Activated T-cell treated with anti-CD3 and anti-CD28 coated beads, Interleukin-2, amount 50 U/mL, for 1 hour (primary cell): ENCODE measurements around the gene OPN4.

ENCODE experiments used
- DNase-seq: peaks from one replicate; pipeline ENCODE4 v3.0.0-alpha.2; 2020

OPN4 gene

DNA sequence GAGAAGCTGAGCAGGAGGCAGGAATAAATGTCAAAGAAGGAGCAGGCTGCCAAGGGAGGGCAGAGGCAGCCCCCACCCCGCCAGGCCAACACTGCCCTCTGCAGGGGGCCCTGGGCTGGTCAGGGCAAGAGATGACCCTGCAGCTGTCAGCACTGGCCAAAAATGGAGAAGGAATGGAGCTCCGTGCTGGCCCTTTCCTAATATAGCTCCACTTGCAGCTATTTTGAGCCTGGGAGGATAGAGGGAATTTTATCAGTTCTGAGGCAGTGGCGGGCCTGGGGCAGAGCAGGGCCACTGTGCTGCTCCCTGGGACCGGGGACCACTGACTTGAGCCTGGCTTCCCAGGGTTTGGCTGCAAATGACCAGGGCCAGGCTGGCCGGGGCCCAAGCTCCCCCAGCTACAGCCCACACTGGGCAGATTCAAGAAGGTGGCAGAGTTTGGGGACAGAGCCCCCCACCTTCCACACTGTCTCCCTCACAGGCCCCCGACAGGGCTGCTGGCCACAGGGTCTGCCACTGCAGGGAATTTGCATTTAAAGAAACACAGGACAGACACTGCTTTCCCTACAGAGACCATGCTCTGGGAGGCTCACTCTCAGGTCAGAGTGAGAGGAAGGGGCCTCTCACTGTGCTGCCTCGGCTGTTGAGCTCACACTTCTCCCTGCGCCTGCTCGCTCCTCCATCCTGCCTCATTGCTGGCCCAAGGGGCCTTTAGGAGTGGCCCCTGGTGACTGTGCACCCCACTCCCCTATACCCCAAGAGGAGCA lies 30.2 kb downstream of the OPN4 start:
- no peak for DNase-seq

DNA sequence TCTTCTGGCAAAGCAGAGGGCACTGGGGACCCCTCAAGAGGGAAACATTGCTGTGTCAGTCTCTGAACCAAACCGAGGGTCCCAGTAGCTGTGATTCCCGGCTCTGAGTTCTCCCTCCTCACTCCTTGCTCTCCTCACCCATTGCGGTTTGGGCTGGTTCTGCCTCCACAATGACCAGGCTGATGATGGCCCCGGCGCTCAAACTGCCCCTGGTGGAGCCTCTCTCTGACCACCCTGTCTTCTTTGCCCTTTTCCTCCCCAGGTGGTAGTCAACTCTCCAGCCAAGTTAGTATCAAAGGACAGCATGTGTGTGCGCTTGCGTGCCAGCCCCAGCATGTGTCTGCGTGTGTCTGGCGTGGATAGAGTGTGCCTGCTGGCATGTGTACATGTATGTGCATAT lies 31.1 kb downstream of the OPN4 start:
- DNase-seq = no peak

DNA sequence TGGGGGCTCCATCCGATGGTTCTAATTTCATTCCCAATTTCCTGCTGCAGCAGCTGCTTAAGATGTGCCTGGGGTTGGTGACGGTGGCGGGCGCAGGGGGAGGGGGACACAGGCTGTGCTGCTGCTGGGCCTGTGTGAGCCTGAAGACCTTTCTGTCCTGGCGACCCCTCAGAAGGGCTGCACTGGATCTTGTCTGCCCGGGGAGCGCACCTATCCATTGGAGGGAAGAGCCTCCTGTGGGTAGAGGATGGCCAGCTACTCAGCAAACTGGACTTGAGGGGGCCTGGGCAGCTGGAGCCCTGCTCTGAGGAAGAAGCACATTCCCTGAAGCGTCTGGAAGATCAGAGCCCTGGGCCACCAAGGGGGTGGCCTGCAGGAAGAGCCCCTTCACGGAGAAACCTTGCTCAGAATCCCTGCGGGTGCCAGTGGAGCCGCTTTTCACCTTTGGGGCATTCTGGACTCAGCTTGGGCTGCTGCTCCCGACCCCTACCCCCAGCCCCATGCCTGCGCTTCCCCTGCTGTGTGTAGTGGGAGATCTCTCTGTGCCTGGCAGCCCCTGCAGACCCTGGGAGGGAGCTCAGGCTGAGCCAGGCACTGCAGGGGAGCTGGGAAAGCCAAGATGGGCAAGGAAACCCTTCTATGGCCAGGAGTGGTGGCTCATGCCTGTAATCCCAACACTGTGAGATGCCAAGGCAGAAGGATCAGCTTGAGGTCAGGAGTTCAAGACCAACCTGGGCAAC lies 31.7 kb downstream of the OPN4 start:
- DNase-seq = no peak

DNA sequence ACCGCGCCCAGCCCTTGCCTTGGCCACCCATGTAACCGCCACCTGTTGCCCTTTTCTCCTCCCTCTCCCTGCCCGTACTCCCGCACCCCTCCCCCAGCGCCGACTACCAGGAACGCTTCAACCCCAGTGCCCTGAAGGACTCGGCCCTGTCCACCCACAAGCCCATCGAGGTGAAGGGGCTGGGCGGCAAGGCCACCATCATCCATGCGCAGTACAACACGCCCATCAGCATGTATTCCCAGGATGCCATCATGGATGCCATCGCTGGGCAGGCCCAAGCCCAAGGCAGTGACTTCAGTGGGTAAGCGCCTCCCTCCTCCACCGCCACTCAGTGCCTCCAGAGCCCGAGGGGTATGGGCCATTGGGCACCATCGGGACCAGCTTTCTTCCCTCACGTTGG lies 32.6 kb downstream of the OPN4 start:
- no peak for DNase-seq

DNA sequence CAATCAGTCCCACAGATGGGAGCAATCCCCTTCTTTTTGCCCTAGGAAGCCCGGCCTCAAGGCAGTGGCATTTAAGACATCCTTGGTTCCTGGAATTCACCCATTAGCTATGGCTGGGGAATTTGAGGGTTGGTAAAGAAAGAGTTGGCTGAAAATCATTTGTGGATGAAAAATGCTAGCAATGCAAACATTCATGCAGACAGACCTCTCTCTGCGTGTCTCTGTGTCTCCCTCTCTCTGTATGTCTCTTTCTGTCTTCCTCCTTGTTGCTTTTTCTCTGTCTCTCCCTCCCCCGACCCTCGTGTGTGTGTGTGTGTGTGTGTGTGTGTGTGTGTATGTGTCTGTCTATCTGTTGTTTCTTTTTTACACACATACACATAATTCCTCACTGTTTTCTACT lies 33.4 kb downstream of the OPN4 start:
- no peak for DNase-seq

DNA sequence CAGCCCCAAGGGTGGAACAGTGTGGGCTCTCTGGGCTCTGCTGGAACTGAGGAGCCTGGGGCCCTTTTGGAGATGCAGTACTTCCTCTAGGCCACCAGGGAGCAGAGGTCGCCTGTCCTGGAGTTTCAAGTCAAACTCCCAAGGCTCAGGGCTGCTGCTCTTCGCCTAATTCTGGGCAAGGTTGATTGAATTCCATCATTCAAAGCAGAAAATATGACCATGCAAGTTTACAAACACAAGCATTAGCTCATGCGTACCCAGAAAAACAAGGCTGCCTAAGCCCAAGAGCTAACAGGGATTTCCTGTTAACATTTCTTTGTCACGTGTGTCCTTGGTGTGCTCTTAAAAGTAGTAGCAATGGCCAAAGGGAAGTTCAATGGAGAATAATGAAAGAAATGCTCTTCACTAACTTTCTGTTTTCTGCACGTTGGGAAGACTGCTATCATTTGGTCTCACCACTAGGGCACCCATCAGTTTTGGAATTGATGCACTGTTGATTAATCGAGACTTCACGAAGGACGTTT lies 34.1 kb downstream of the OPN4 start:
- DNase-seq = peak; percentile 45

DNA sequence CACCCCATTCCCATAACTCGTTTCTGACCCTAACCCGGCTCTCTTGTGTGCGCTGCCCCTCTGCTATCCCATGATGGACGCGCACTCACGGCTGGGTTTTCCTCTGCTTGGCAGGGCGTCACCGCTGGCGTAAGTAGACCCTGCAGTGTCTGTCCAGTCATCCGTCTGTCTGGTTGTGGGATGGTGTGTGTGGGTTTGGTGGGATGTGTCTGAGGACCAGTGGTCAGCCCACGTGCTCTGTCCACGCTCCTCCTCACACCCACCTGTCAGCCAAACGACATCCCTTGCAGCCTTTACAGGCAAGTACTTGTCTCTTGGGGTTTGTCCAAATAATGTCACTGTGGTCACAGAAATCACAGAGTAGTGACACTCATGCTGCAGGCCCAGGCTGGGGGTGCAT lies 34.8 kb downstream of the OPN4 start:
- DNase-seq = no peak

DNA sequence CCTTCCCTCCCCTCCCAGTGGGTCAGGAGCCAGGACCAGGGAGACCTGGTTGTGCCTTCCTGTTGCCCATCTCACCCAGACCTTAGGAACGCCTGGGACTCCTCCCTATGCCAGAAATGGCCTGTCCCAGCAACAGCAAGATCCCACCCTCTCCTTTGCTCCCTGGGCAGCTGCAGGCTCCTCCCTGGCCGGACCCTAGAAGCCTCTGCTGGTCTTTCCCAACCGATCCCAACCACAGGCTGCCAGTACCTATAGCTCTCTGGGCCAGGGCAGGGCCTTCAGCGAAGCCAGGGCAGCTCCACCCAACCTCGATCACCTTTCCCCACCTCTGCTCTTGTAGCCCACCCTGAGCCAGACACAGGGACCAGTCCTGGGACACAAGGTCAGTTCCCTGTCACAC lies 35.9 kb downstream of the OPN4 start:
- no peak for DNase-seq

DNA sequence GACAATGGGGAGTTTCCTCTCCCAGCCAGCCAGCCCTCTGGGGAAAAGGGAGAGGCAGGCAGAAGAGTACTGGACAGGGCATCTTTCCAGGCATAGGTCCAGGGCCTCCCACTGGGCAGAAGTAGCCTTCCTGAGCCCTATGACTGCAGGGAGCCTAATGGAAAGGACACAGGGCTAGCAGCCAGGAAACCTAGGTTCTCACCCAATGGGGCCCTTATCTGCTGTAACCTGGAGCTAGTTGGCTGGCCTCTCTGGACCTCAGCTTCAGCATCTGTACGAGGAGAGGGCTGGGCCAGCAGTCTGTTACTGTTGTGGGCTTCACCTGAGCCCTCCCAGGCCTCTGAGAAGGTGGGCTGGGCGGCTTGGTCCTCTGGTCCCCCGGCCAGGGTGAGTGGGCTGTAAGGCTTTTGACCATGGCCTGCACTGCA lies 36.3 kb downstream of the OPN4 start:
- DNase-seq = no peak

DNA sequence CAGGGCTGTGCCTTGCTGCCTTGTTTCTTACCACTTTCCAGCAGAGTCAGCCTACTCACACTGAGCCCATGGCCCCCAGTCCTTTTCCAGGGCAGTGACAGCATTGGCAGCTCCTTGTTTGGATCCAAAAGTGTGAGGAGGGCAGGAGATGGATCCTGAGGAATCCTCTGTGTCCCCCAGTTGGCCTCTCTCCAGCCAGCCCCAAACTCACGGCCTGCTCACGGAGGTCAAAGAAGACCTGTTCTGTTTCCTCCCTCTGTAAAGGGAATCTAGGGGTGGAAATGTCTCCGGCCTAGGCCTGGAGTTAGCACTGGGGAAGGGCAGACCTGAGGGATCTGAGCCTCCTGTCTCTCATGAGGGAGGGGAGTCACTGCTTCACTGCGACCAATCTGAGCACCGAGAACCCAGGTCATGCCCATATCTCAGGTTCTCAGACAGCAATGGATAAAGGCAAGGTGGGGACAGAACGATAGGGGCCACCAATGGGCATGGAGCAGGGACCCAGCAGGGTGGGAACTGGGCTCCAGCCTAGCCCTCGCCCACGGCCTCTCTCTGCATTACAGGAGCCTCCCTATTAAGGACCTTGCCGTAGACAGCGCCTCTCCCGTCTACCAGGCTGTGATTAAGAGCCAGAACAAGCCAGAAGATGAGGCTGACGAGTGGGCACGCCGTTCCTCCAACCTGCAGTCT lies 37.1 kb downstream of the OPN4 start:
- DNase-seq = no peak

DNA sequence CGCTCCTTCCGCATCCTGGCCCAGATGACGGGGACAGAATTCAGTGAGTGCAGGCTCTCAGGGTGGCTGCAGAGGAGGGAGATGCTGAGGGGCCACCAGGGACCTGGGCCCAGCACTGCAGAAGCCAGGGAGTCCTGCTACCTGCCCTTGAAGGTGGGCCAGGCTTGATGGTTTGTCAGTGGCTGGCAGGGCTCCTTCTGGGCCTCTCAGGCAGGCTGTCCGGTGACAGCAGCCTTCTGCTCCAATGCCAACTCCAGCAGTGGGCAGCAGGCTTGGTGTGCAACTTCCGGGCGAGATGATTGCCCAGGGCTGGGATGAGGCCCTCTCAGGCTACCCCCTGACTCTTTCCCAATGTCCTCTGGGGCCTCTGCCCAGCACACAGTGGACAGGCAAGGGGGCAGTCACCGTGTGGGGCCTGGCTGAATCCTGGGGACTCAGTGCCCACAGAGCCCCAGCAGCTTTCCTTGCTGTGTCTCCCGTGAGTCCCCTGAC lies 37.7 kb downstream of the OPN4 start:
- no peak for DNase-seq

DNA sequence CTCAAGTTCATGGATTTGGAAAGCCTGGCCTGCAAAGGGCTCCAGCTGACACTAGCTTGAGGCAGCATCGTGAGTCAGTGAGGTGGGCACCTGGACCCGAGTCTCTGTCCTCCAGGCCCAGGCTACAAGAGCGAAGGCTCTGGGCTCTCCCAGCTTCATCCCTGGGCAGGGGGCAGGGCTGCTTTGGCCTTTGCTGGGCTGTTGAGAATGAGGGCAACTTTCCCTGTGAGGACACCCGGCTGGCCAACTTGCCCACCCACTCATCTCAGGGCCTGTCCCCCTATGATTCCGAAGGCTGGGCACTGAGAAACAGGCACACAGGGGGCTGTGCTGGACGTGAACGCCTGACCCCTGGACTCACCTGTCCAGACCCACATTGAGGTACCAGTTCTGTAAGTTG lies 38.3 kb downstream of the OPN4 start:
- no peak for DNase-seq

DNA sequence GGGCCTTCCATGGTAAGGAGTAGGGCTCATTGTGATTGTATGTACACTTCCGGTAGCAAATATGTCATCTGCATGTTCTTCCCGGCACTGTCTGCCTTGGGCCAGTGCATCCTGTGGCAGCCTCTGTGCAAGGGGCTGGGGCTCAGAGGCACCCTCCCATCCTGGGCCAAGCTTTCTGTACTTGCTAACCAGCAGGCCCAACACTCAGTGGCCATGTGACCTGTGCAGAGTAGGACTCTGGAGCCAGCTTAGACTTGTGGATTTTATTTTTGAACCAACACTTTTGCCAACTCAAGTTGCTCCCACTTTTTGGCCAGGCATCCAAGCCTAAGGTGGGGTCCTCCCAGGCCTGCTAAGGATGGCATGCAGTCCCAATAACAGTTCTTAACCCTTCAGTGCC lies 38.9 kb downstream of the OPN4 start:
- DNase-seq = no peak

DNA sequence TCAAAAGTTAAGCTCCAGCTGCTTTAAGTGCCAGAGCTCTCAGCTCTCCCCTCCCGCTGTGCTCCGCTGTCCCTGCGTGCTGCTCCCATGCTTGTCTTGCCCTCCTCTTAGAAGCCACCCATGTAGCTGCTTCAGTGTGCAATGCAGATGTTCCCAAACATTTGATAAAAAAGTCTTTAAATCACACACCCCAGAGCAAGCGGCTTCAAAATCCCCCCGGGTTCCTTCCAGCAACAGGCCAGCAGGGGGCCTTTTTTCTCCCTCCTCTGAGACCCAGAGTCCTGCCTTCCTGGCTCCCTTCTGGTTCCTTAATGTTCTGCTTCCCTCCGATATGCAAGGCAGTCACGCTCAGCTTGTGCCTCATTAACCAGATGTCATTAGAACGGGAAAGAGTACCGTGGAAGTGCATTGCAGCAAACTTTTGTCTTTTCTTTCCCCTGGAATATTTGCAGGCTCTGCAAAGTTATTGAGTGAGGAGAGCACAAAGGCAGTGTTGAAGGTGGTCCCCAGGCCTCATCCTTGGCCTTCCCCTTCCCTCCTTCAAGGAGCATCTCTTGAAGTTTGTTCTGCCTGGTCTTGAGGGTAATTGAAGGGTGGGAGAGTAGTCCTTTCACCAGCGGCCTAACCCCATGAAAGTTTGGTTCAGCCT lies 39.5 kb downstream of the OPN4 start:
- DNase-seq = peak; percentile 41

DNA sequence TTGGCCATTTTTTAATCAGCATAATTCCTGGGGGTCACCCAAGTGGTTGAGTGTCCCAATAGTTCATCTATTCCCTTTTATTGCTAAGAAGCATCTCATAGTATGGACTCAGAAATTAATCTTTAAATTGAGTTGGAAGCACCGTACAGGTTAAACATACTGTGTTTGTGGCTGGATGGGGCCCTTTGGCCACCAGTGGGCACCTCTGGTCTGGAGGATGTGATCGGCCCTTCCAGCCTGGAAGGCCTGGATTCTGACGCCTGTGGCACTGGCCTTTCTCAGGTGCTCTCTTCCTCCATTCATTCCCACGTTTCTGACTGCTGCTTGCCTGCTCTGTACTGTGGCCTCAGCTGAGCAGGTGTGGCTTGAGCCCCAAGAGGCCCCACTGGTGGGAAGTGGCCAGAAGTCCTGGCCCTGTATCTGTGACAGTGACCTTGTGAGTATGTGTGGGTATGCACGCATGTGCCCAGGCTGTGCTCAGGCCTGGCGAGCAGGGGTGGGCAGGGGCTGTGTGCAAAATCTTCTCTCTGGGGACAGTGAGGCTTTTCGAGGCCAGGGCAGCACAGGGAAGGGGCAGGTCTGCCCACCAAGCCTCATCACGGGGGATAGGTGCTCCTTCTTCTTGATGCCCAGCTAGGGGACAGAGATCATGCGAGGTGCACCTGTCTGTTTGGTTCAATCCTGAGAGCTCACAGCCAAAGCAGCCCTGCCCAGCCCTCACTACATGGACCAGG lies 44.0 kb downstream of the OPN4 start:
- no peak for DNase-seq

DNA sequence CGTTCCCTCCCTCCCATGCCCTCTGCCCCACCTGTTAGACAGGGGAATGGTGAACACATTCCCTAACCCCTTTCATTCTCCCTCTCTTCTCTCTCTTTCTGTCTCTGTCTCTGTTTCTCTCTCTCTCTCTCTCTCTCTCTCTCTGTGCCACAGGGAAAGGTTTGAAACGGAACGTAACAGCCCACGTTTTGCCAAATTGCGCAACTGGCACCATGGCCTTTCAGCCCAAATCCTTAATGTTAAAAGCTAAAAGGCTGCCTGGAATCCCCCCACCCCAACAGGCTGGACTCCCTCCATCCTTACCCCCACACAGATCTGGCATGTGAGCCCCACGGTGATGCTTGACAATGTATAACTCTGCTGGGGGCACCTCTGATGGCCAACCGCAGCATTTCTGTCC lies 44.8 kb downstream of the OPN4 start:
- DNase-seq = no peak

DNA sequence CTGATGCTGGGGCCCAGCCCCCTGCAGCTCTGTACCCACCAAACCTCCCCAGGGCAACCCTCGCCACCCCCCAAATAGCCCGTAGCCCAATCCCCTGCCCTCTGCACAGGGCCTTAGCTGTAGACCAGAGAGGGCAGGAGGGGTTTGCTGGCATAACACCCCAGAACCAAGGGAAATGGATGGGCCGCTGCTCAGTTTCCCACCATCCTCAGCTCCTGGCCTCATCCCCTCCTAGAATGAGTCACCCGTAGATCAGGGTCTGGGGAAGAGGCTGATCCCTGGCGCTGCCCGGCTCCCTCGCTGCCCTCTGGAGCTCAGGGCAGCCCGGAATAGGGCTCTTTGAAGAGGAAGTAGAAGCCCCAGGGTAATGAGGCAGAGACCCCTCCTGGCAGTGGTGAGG lies 45.2 kb downstream of the OPN4 start:
- DNase-seq = no peak

DNA sequence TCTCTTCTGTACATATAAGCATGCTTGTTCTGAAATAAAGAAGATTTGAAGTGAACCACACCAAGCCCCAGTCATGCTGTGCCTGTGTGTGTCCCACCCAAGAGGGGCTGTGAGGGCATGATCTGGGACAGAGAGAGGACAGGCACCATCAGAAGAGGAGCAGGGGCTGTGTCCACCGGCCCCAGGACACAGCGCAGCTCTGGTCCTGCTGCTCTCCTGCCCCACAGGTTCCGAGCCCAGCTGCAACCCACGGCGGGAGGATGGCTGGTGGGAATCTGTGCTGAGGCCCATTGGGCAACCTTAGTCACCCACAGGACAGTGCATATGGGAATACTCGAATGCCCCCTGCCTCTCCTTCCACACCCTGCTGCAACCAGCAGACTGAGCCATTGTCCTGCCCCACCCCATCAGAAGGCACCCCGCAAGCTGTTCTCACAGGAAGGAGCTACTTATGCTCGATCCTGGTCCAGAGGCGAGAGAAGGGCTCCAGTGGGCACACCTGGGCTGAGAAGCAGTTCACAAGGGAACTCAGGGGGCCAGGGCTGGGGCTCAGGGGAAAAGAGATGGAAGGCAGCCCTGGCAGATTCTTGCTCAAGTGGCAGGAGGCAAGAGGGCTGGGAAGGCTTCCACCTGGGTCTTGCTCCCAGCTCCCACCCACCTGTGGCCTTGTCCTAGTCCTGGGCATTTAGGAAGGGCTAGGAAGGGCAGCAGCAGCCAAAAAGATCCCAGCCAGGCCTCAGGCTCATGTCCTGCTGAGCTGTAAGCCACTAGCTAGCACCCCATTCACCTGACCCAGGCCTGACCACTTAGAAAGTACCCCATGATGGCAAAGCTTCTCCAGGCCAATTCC lies 45.9 kb downstream of the OPN4 start:
- DNase-seq = no peak

DNA sequence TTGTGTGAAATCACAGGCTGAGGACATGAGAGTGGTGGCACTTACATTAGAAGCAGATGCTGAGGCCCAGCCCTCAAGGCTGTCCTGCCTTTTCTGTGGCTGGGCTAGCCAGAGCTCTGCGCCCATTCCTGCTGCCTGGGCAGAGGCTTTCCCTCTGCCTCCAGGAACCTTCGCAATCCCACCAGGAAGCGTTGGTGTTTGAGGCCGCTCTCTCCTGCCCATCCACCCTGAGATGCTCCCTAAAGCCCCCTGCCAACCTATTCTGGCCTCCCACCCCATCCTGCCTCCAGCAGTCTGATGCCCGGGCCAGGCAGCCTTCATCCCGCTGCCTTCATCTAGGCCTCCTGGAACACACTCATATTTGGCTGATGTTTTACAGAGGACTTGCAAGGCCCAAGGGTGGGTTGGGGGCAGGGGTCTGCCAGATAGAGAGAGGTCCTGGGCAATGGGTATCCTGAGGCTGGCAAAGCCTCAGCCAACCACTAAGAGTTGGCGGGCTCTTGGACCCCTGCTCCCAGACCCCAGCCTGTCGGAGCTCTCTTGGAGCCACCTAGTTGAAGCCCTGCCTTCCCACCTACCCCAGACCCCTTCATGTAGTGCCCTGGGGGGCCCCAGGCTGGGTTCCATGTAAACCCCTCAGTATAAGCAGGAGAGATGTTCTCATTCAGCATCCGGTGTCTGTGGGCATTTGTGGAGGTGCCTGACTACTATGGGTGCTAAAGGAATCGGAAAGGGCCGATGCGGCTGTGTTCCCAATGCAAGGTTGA lies 46.7 kb downstream of the OPN4 start:
- no peak for DNase-seq

DNA sequence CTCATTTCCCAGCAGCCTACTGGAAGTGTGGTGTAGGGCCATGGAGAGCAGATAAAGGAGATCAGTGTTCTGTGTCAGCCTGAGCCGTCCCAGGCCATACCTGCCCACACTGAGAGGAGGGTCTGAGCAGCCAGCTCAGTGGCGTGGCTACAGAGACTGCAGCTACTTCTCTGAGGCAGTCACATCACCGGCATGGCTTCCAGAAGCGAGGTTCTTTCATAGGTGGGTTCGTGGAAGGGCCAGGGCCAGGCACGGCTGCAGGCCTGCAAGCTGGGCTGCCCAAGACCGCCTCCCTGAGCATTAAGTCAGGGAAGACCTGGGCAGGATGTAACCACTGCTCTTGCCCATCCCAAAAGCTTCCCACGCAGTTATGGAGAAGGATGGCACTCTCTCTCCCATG lies 48.8 kb downstream of the OPN4 start:
- DNase-seq = no peak

DNA sequence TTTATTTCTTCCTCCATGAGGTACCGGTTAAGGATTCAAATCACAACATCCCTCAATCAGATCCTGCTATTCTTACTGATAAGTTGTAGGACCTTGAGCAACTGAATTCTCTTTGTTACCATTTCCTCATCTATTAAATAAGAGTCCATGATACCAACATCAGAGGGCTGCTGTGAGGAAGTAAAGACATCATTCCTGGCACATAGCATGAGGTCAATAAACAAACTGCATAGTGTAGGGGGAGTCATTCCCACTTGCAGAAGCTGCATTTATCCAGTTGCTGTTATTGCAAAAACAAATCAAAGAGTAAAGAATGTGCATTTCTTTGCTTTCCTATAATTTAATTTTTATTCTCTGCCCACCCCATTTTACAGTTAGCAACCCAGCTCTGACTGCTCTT lies 50.8 kb downstream of the OPN4 start:
- DNase-seq = no peak
